H9 (cell line): ENCODE data around the gene TJP2. TPM values are rescaled to one million over a fixed set of nuclear protein-coding genes. Genes with fewer than 3 reads are reported as not detected.

ENCODE experiments used
- DNase-seq: peaks from one replicate; pipeline ENCODE4 v3.0.0-alpha.2; 2017
- H2AFZ ChIP-seq: one replicate; pipeline ENCODE4 v1.6.1; 2013; ENCODE audit warnings: mild to moderate bottlenecking, low read length, control low read depth, moderate library complexity
- H2AK5ac ChIP-seq: 2 replicates; pipeline ENCODE4 v1.6.1; 2013; ENCODE audit warnings: low read length, control low read depth, mixed read lengths; ENCODE audit not compliant: insufficient read length
- H2BK120ac ChIP-seq: one replicate; pipeline ENCODE4 v1.6.1; 2013; ENCODE audit warnings: low read depth, mild to moderate bottlenecking, low read length, control low read depth, inconsistent platforms; ENCODE audit not compliant: poor library complexity, severe bottlenecking
- H2BK12ac ChIP-seq: 2 replicates; pipeline ENCODE4 v1.6.1; 2013; ENCODE audit warnings: low read length, control low read depth, mixed read lengths, low read depth; ENCODE audit not compliant: insufficient read length
- H2BK15ac ChIP-seq: 2 replicates; pipeline ENCODE4 v1.6.1; 2013; ENCODE audit warnings: low read depth, low read length, control low read depth
- H2BK20ac ChIP-seq: one replicate; pipeline ENCODE4 v1.6.1; 2013; ENCODE audit warnings: low read depth, mild to moderate bottlenecking, low read length, control low read depth, inconsistent platforms; ENCODE audit not compliant: poor library complexity, severe bottlenecking
- H2BK5ac ChIP-seq: 2 replicates; pipeline ENCODE4 v1.6.1; 2013; ENCODE audit warnings: low read length, control low read depth, mixed read lengths; ENCODE audit not compliant: insufficient read length
- H3K14ac ChIP-seq: 2 replicates; pipeline ENCODE4 v1.6.1; 2013; ENCODE audit warnings: low read length, control low read depth; ENCODE audit not compliant: insufficient read depth
- H3K18ac ChIP-seq: 2 replicates; pipeline ENCODE4 v1.6.1; 2013; ENCODE audit warnings: low read depth, mild to moderate bottlenecking, mixed read lengths, low read length, control low read depth; ENCODE audit not compliant: insufficient read length
- H3K23ac ChIP-seq: 2 replicates; pipeline ENCODE4 v1.6.1; 2013; ENCODE audit warnings: low read length, control low read depth, mixed read lengths, low read depth; ENCODE audit not compliant: insufficient read length
- H3K23me2 ChIP-seq: 2 replicates; pipeline ENCODE4 v1.6.1; 2013; ENCODE audit warnings: low read depth, mild to moderate bottlenecking, mixed read lengths, low read length, control low read depth; ENCODE audit not compliant: insufficient read length, poor library complexity, severe bottlenecking
- H3K27ac ChIP-seq: 2 replicates; pipeline ENCODE4 v1.5.1; 2013; ENCODE audit warnings: low read length, control low read depth, mixed read lengths, low read depth; ENCODE audit not compliant: insufficient read length
- H3K27me3 ChIP-seq: 2 replicates; pipeline ENCODE4 v1.6.1; 2013; ENCODE audit warnings: low read length, control low read depth, inconsistent platforms; ENCODE audit not compliant: insufficient read depth
- H3K4ac ChIP-seq: 2 replicates; pipeline ENCODE4 v1.6.1; 2013; ENCODE audit warnings: low read depth, mild to moderate bottlenecking, control low read depth, inconsistent platforms, low read length, moderate library complexity
- H3K4me1 ChIP-seq: 2 replicates; pipeline ENCODE4 v1.6.1; 2013; ENCODE audit warnings: low read length, control low read depth, inconsistent platforms; ENCODE audit not compliant: insufficient read depth
- H3K4me2 ChIP-seq: 2 replicates; pipeline ENCODE4 v1.6.1; 2013; ENCODE audit warnings: low read length, control low read depth, mixed read lengths; ENCODE audit not compliant: insufficient read length, insufficient read depth
- H3K56ac ChIP-seq: 2 replicates; pipeline ENCODE4 v1.6.1; 2013; ENCODE audit warnings: low read depth, mild to moderate bottlenecking, mixed read lengths, low read length, control low read depth; ENCODE audit not compliant: insufficient read length
- H3K79me1 ChIP-seq: 2 replicates; pipeline ENCODE4 v1.6.1; 2013; ENCODE audit warnings: low read depth, mild to moderate bottlenecking, moderate library complexity, low read length, control low read depth, inconsistent platforms; ENCODE audit not compliant: insufficient read depth, poor library complexity, severe bottlenecking
- H3K79me2 ChIP-seq: 2 replicates; pipeline ENCODE4 v1.6.1; 2013; ENCODE audit warnings: low read length, control low read depth, inconsistent platforms; ENCODE audit not compliant: insufficient read depth
- H3K9ac ChIP-seq: 2 replicates; pipeline ENCODE4 v1.6.1; 2013; ENCODE audit warnings: low read length, control low read depth, mixed read lengths; ENCODE audit not compliant: insufficient read length; ENCODE audit errors: extremely low read depth
- H3K9me3 ChIP-seq: one replicate; pipeline ENCODE4 v1.6.1; 2013; ENCODE audit warnings: low read depth, low read length, inconsistent platforms; ENCODE audit not compliant: control insufficient read depth
- H3T11ph ChIP-seq: one replicate; pipeline ENCODE4 v1.6.1; 2013; ENCODE audit warnings: mild to moderate bottlenecking, low read length, control low read depth, inconsistent platforms
- H4K20me1 ChIP-seq: one replicate; pipeline ENCODE4 v1.6.1; 2013; ENCODE audit not compliant: control insufficient read depth, insufficient read length, insufficient read depth
- H4K5ac ChIP-seq: 2 replicates; pipeline ENCODE4 v1.6.1; 2013; ENCODE audit warnings: low read depth, mild to moderate bottlenecking, mixed read lengths, low read length, control low read depth; ENCODE audit not compliant: insufficient read length
- H4K8ac ChIP-seq: replicated peaks from 2 replicates; pipeline ENCODE4 v1.6.1; 2013; ENCODE audit warnings: low read length, control low read depth, mixed read lengths, low read depth; ENCODE audit not compliant: insufficient read length
- H4K91ac ChIP-seq: 2 replicates; pipeline ENCODE4 v1.6.1; 2013; ENCODE audit warnings: low read depth, mild to moderate bottlenecking, moderate library complexity, mixed read lengths, low read length, control low read depth; ENCODE audit not compliant: insufficient read length
- H3K27ac Mint-ChIP-seq, 3 experiments: 2 replicates in 2 of 3; 3 replicates in 1 of 3; pipeline ENCODE4 v1.8.0; 2020 to 2021; ENCODE audit warnings: mixed read lengths in 3 of 3, mild to moderate bottlenecking in 1 of 3, moderate library complexity in 1 of 3
- H3K27me3 Mint-ChIP-seq: 2 replicates; pipeline ENCODE4 v1.8.0; 2021; ENCODE audit warnings: low read depth, mild to moderate bottlenecking, moderate library complexity, mixed read lengths
- H3K36me3 Mint-ChIP-seq, 3 experiments: 2 replicates in 2 of 3; 3 replicates in 1 of 3; pipeline ENCODE4 v1.8.0; 2020 to 2021; ENCODE audit warnings: low read depth in 3 of 3, mixed read lengths in 3 of 3; ENCODE audit not compliant: insufficient read depth in 1 of 3
- H3K4me1 Mint-ChIP-seq, 2 experiments: 2 replicates each; pipeline ENCODE4 v1.8.0; 2020; ENCODE audit warnings: mixed read lengths in 2 of 2
- H3K4me3 Mint-ChIP-seq, 2 experiments: 2 replicates in 1 of 2; 3 replicates in 1 of 2; pipeline ENCODE4 v1.8.0; 2020 to 2021; ENCODE audit warnings: mild to moderate bottlenecking in 2 of 2, mixed read lengths in 2 of 2, moderate library complexity in 1 of 2
- H3K9me3 Mint-ChIP-seq, 2 experiments: 2 replicates in 1 of 2; 3 replicates in 1 of 2; pipeline ENCODE4 v1.8.0; 2020; ENCODE audit warnings: mild to moderate bottlenecking in 2 of 2, mixed read lengths in 2 of 2, moderate library complexity in 1 of 2
- CTCF ChIP-seq: fragments of 200-600 bp; sonication (generic); conservative IDR thresholded peaks from 3 replicates; pipeline ENCODE4 v1.8.0; 2021; ENCODE audit warnings: antibody characterized with exemption, mild to moderate bottlenecking
- WGBS: extraction: QIAGEN DNeasy Blood & Tissue Kit; methylation state at CpG from one replicate; pipeline ENCODE4 v1.1.7; 2013; ENCODE audit warnings: missing lambda C conversion rate, low lambda C conversion rate, mixed read lengths; ENCODE audit not compliant: insufficient read length; ENCODE audit errors: extremely low coverage; 5-methylcytosine and 5-hydroxymethylcytosine counted together
- total RNA-seq: library from RNA; stranded (reverse); gene quantifications from 2 replicates; pipeline ENCODE4 v1.2.1, GENCODE V29; 2021

TJP2 gene
- total RNA-seq, 1 experiment from 2014 or later = 130 TPM

DNA sequence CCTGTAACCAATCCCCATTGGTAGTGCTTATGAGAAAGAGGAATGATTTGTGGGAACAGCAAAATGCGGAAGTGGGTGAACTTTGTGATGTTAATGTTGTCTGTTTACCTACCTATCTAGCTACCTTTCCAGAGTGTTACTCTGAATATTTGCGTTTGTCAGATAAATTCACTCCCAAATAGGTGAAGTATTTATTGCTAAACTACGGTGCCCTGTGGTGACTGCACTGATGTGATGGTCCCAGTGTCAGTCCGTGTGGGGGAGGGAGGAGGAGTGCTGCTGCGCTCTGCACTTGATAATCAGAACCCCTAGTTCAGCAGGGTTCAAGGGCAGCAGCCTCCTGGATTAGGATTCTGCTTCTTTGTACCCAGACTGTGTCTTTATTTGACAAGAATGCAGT is 55.3 kb downstream of the TJP2 start:
- Mint-ChIP-seq H3K36me3 (peaks cover 16 to 50% (median 34%) of the 10 kb centered on the region in 3 experiments; a peak in 6 of 7 replicates), H3K4me1 (peaks cover 50 to 66% of the 10 kb centered on the region in 2 experiments), H3K27ac (peak overlapping the region in 2 of 3 experiments; percentile 32 to 91; a peak in 3 of 7 replicates), H3K9me3 (no peaks in the 10 kb centered on the region), H3K4me3 (no peak overlapping the region; a peak in 1 of 5 replicates), H3K27me3 (no peaks in the 10 kb centered on the region)
- H2BK20ac ChIP-seq = no peak overlapping the region
- H2AFZ ChIP-seq = no peak overlapping the region
- no peak overlapping the region for H2BK5ac ChIP-seq
- no peak overlapping the region for H3K4me2 ChIP-seq
- H4K8ac ChIP-seq = no peak overlapping the region
- no peak for TF ChIP-seq CTCF
- H3K9ac ChIP-seq = no peak overlapping the region
- no peak overlapping the region for H3K23ac ChIP-seq
- H4K91ac ChIP-seq = no peak overlapping the region
- no peaks in the 10 kb centered on the region for H3K79me2 ChIP-seq
- no peak overlapping the region for H2BK15ac ChIP-seq
- no peaks in the 10 kb centered on the region for H4K20me1 ChIP-seq
- no peak overlapping the region for H2BK120ac ChIP-seq
- H3K23me2 ChIP-seq = no peaks in the 10 kb centered on the region
- no peak overlapping the region for H3K18ac ChIP-seq
- H2BK12ac ChIP-seq = no peak overlapping the region
- H3K56ac ChIP-seq = no peak overlapping the region
- no peak overlapping the region for H3K27ac ChIP-seq
- no peak for DNase-seq
- H3K4ac ChIP-seq = no peak overlapping the region
- no peaks in the 10 kb centered on the region for H3K9me3 ChIP-seq
- no peaks in the 10 kb centered on the region for H3K79me1 ChIP-seq
- H3T11ph ChIP-seq = no peak overlapping the region
- no peak overlapping the region for H3K14ac ChIP-seq
- H3K4me1 ChIP-seq = peaks cover 16% of the 10 kb centered on the region; the same call in 1 of the 2 replicates
- no peak overlapping the region for H4K5ac ChIP-seq
- H2AK5ac ChIP-seq = no peak overlapping the region
- no peaks in the 10 kb centered on the region for H3K27me3 ChIP-seq
- no CpG with 5 or more reads among the region's 5 CpGs for WGBS
